GM10266 (cell line): Measurements from ENCODE around the gene DGKI.

ENCODE experiments used
- DNase-seq: peaks from one replicate; pipeline ENCODE4 v3.0.0; 2012; ENCODE audit errors: extremely low spot score
- TF ChIP-seq, protein P1 (sequence below): IDR thresholded peaks from 2 replicates; pipeline ENCODE4 v1.5.1; 2012; ENCODE audit warnings: mild to moderate bottlenecking, low read depth; ENCODE audit not compliant: control insufficient read depth, insufficient read depth; ENCODE audit errors: missing control alignments

Gene DGKI

DNA sequence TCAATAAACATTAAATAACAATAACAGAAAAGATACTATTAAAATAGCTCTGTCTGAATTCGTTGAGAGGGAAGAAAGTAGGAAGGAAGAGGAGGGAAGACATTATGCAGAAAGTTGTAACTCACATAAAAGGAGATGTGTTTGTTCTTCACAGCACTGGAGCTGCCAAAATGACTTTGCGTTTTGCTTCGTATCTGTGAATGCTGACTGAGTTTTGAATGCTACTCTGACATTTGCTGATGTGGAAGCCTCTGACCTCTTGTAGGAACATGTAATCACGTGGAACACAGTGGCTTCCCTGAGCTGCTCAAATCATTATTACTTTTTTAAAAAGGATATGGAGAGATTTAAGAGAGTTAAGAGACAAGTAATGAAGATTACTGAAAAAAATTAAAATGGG lies 15.6 kb upstream of the DGKI start:
- TF ChIP-seq, protein P1, sequence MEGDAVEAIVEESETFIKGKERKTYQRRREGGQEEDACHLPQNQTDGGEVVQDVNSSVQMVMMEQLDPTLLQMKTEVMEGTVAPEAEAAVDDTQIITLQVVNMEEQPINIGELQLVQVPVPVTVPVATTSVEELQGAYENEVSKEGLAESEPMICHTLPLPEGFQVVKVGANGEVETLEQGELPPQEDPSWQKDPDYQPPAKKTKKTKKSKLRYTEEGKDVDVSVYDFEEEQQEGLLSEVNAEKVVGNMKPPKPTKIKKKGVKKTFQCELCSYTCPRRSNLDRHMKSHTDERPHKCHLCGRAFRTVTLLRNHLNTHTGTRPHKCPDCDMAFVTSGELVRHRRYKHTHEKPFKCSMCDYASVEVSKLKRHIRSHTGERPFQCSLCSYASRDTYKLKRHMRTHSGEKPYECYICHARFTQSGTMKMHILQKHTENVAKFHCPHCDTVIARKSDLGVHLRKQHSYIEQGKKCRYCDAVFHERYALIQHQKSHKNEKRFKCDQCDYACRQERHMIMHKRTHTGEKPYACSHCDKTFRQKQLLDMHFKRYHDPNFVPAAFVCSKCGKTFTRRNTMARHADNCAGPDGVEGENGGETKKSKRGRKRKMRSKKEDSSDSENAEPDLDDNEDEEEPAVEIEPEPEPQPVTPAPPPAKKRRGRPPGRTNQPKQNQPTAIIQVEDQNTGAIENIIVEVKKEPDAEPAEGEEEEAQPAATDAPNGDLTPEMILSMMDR = no peak
- DNase-seq = no peak

DNA sequence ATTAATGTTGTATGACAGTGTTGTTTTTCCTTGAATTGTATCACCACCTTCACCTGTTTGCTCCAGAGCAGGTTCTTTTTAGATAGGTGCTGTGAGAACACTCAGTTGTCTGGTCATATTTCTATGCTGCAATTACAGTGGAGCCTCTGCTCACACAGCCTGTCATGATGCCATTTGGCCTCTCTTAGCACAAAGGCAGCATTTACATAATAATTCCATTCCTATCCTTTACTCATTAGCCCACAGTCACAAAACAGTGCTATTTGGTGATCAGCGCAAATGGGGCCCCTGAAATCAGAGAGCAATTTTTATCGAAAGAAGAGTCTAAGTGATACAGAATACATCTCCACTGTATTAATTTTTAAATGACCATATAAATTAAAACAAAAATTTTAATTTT lies 13.8 kb upstream of the DGKI start:
- TF ChIP-seq, protein P1 = no peak
- DNase-seq = no peak

DNA sequence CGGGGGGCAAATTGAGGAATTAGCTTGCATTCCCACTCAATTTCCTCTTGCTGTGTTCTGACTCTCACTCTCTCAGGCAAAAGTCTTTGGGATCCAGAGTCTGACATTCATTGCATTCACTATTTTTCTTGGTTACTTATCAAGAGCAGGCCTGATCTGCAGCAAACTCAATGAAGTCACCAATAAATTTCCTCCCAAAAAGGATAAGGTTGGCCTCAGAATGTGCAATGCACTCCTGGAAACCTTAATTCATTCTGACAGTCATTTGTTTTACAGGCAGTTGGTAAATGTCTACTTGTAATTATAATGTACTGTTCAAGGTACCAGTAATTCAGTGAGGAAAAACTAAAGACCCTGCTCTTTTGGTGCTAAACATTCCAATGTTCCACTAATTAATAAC lies 6.3 kb upstream of the DGKI start:
- TF ChIP-seq, protein P1 = no peak
- DNase-seq = no peak

DNA sequence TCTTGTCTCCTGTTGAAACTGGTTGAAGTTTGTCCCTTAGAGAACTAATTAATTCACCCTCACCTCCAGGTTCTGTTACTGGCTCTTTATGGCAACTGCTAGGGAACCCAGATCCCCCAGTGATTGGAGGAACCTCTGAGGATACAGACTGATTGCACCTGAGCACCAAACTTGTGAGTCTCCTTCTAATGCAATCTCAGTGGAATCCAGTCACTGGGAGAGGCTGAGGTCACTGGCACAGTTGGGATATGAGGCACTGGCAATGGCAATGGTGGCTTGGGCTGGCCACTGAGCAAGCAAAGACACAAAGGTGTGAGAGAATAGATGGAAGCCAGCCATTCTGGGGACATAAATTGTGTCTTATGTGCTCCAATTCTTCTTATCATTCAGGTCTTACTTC lies 5.3 kb upstream of the DGKI start:
- DNase-seq = no peak
- TF ChIP-seq, protein P1 = no peak

DNA sequence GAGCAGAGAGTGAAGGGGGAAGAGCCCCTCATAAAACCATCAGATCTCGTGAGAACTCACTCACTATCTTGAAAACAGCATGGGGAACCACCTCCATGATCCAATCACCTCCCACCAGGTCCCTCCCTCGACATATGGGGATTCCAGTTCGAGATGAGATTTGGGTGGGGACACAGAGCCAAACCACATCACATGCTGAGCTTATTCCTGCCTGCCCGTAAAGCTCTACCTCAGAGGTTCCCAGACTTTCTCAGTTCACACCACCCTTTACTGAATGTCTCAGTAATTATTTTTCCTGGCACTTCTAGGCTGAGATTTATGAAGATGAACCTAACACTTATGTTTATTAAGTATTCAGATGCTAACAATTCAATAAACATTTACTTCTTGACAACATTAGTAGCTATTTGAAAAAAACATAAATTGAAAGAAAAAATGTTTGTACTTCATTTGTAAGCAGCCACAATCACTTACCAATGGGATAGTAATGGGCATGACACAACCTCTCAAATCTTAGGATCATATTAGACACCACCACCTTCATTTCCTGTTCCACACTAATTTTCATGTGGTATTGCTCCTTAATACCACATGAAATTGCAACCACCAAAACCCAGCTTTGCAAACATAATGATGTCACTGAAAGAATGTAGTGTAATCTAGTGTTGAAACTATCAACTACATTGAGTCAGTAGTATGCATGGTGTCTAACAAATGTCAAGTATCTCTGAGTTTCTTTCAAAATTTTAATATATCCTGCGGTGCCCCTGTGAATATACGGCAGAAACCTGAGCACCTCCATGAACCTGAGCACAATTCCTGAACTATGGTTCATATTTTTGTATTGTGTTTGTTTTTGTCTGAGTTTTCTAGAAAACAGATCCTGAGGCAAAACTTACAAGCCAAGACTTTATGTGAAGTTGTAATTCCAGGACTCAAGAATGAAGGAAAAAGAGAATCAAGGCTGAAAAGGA lies 4.5 kb upstream of the DGKI start:
- TF ChIP-seq, protein P1 = no peak
- DNase-seq = no peak

DNA sequence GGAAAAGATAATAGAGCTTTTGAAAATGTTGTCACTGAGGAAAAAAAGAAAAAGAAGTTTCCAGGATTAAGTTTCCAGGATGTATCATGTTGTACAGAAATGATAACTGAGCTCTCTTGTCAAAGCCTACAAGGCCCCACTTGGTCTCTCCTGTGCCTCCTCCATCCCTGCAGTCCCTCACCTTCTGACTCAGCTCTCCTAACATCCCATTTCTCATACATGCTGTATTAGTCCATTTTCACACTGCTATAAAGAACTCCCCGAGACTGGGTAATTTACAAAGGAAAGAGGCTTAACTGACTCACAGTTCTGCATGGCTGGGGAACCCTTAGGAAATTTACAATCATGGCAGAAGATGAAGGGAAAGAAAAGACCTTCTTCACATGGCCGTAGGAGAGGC lies 3.8 kb upstream of the DGKI start:
- DNase-seq = no peak
- TF ChIP-seq, protein P1 = no peak

DNA sequence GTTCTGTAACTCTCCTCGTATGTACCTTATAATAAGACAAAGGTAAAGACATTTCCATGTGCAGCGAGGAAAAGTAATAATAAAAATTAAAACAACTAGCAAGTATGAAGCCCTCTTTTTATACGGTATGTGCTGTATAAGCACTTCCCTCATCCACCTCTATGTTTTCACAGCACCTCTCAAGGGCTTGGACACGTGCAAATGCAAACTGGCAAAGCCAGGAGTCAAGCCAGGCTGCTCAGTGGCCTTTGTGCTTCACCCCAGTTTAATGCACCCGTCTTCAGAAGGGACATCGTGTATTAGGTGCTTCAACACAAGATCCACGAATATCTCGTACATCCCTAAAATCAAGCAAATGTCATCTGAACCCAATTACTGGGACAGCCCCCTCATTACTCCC lies 1.3 kb upstream of the DGKI start:
- TF ChIP-seq, protein P1 = no peak

More for the DNA sequence above, 1.3 kb upstream of the DGKI start:
- DNase-seq = no peak
